GM06990 (cell line): Measurements from ENCODE around the gene BLNK.
A peak's percentile ranks its signal among the peaks of the same experiment; 100 is the strongest.

Source experiments
- DNase-seq: peaks from one replicate; pipeline ENCODE4 v3.0.0-alpha.2; 2011; ENCODE audit not compliant: insufficient read length; ENCODE audit errors: extremely low read depth
- H3K27me3 ChIP-seq: replicated peaks from 2 replicates; pipeline ENCODE4 v1.6.0; 2011; ENCODE audit warnings: low read length; ENCODE audit not compliant: control insufficient read depth, insufficient read depth
- H3K36me3 ChIP-seq: 2 replicates; pipeline ENCODE4 v1.5.1; 2011; ENCODE audit warnings: low read length; ENCODE audit not compliant: control insufficient read depth, insufficient read depth
- H3K4me3 ChIP-seq: replicated peaks from 2 replicates; pipeline ENCODE4 v1.5.1; 2011; ENCODE audit warnings: low read depth, mild to moderate bottlenecking, control low read depth, low read length
- CTCF ChIP-seq: IDR thresholded peaks from 2 replicates; pipeline ENCODE4 v1.5.1; 2011; ENCODE audit warnings: low read length, control low read depth, mild to moderate bottlenecking, inconsistent platforms; ENCODE audit not compliant: insufficient read depth, poor library complexity, severe bottlenecking

The BLNK gene

DNA sequence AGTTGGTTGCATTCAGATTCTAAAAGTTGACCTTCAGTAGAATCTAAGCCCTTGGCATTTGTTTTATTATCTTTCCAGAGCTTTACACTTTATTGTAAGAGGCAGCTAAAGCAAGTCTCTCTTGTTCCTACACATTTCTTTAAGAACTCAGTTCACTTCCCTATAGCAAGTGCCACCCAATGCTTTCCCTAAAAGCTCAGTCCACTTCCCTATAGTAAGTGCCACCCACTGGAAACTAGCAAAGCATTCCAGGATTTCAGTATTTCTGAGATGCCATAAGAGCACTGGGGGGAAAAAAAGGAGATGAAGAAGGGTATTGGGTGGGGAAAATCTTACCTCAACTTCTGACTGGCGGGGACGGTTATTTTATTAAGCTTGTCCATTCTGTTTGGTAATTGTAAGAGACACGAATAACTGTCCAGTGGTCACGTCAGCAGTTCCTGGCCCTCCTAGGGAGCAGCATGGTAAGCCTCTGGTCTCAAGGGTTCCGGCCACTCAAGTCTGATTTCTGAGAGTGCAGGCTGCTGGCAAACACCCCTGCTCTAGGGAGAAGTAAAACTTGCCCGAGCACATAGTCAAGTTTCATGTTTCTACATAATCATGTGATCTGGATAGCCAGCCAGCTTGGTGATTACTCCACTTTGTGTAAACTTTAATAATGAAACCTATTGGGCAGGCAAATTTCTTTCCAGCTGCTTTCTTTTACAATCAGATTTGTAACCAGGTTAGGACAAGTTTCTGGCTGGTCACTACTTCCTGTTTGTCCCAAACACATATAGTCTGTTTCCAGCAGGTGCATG lies at the start of gene BLNK:
Gene BLNK (minus strand): TSS at position 554 of the 800 bp plus-strand sequence. CDS start 171 bp downstream, at position 383.
- H3K27me3 ChIP-seq: no peaks in the 10 kb centered on the region
- DNase-seq: peak; percentile 62
- H3K4me3 ChIP-seq: peak within 1 kb of the TSS; percentile 65
- H3K36me3 ChIP-seq: peaks cover 6% of the 10 kb centered on the region
- no peak for TF ChIP-seq CTCF

- H3K27me3 ChIP-seq: no peaks in the 10 kb centered on the region
- no peak for DNase-seq
- no peaks in the 10 kb centered on the region for H3K36me3 ChIP-seq
- TF ChIP-seq CTCF: no peak
- H3K4me3 ChIP-seq: no peak overlapping the region
These were observed 48.5 kb upstream of the BLNK start for GRCh38 chr10:96319754-96320474.

GRCh38 chr10:96317067-96317833 lies 45.9 kb upstream of the BLNK start:
- TF ChIP-seq CTCF: peak; percentile 20
- no peak overlapping the region for H3K4me3 ChIP-seq
- no peak for DNase-seq
- no peaks in the 10 kb centered on the region for H3K27me3 ChIP-seq
- no peaks in the 10 kb centered on the region for H3K36me3 ChIP-seq

DNA sequence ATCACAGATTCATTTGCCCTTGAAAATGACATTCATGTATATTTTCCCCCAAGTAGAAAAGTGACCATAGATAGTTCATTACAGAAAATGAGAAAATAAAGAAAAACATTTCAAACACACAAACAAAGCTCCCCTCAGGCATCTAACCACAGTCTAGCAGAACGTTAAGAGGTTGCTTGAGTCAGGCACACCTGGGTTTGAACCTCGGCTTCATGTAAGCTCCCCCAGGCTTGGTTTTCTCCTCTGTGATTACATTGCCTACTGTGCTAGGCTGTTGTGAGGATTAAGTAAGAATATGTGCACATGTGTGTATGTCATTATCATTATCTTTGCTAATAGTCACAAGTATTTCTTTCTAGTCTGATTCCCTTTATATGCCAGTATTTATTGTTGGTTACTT lies 42.0 kb upstream of the BLNK start:
- DNase-seq: no peak
- no peaks in the 10 kb centered on the region for H3K36me3 ChIP-seq
- no peak overlapping the region for H3K4me3 ChIP-seq
- no peaks in the 10 kb centered on the region for H3K27me3 ChIP-seq
- TF ChIP-seq CTCF: no peak

DNA sequence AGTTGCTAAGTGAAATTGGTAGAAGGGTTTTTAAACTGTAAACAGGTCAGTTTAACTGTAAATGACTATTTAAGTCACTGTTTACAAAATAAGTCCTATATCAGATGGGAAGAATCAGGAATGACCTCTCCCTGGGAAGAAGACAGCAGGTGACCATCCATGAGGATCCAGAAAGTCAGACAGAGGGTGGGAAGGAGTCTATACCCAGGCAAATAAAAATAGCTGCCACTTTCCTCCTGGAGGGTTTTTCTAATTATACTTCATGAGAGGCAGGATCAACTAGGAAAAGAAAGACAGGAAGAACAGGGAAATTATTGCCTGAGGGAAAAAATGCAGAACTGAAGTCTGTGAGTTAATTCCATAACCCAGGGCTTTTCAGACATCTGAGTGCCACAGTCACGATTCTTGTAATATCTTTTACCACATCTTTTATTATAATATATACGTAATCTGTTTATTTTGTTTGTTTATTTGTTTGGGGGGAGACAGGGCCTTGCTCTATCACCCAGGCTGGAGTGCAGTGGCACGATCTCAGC lies 39.9 kb upstream of the BLNK start:
- no peaks in the 10 kb centered on the region for H3K27me3 ChIP-seq
- no peaks in the 10 kb centered on the region for H3K36me3 ChIP-seq
- H3K4me3 ChIP-seq: no peak overlapping the region
- TF ChIP-seq CTCF: no peak
- no peak for DNase-seq
